Measurements from ENCODE around the gene ETAA1. TPM values are rescaled to one million over a fixed set of nuclear protein-coding genes. Genes with fewer than 3 reads are reported as not detected.

Gene ETAA1
- total RNA-seq, 1 donor from 2014 or later = 5.4 TPM

GRCh38 chr2:67437114-67437513 is 40.0 kb downstream of the ETAA1 start:
- DNase-seq (ENCODE audit: low spot score in 2 of 2) = no peak
- no peaks in the 10 kb centered on the region for H3K36me3 ChIP-seq
- no peaks in the 10 kb centered on the region for H3K27me3 ChIP-seq
- intact Hi-C loops (cut with DNase I) = no loop called here
- H3K27ac ChIP-seq = no peak overlapping the region
- no peak overlapping the region for H3K4me3 ChIP-seq
- no peaks in the 10 kb centered on the region for H3K4me1 ChIP-seq
- no peak for TF ChIP-seq CTCF (IDR thresholded peaks at IDR 0.05)
- no peaks in the 10 kb centered on the region for H3K9me3 ChIP-seq

- intact Hi-C loops (cut with DNase I) = no loop called here
- Histone ChIP-seq H3K9me3 (no peaks in the 10 kb centered on the region), H3K36me3 (no peaks in the 10 kb centered on the region), H3K27ac (no peak overlapping the region), H3K4me1 (no peaks in the 10 kb centered on the region), H3K27me3 (no peaks in the 10 kb centered on the region), H3K4me3 (no peak overlapping the region)
- no peak for DNase-seq (ENCODE audit: low spot score in 2 of 2)
- TF ChIP-seq CTCF (IDR thresholded peaks at IDR 0.05) = no peak
Observed at GRCh38 chr2:67438337-67438736, 41.2 kb downstream of the ETAA1 start.

- Histone ChIP-seq H3K4me3 (no peak overlapping the region), H3K27me3 (no peaks in the 10 kb centered on the region), H3K27ac (no peak overlapping the region), H3K36me3 (no peaks in the 10 kb centered on the region), H3K4me1 (no peaks in the 10 kb centered on the region), H3K9me3 (no peaks in the 10 kb centered on the region)
- TF ChIP-seq CTCF (IDR thresholded peaks at IDR 0.05) = no peak
- intact Hi-C loops (cut with DNase I) = no loop called here
- no peak for DNase-seq (ENCODE audit: low spot score in 2 of 2)
Observed at GRCh38 chr2:67445652-67446268, 48.6 kb downstream of the ETAA1 start.

- Histone ChIP-seq H3K4me1 (no peaks in the 10 kb centered on the region), H3K9me3 (no peaks in the 10 kb centered on the region), H3K27me3 (no peaks in the 10 kb centered on the region), H3K4me3 (no peak overlapping the region), H3K36me3 (no peaks in the 10 kb centered on the region), H3K27ac (no peak overlapping the region)
- DNase-seq (ENCODE audit: low spot score in 2 of 2) = no peak
- intact Hi-C loops (cut with DNase I) = no loop called here
- no peak for TF ChIP-seq CTCF (IDR thresholded peaks at IDR 0.05)
Observed at GRCh38 chr2:67446491-67446911, 49.4 kb downstream of the ETAA1 start.

GRCh38 chr2:67448648-67449047 is 51.5 kb downstream of the ETAA1 start:
- H3K27ac ChIP-seq = no peak overlapping the region
- intact Hi-C loops (cut with DNase I) = no loop called here
- H3K4me1 ChIP-seq = no peaks in the 10 kb centered on the region
- no peak for DNase-seq (ENCODE audit: low spot score in 2 of 2)
- H3K9me3 ChIP-seq = no peaks in the 10 kb centered on the region
- H3K36me3 ChIP-seq = no peaks in the 10 kb centered on the region
- TF ChIP-seq CTCF (IDR thresholded peaks at IDR 0.05) = no peak
- no peak overlapping the region for H3K4me3 ChIP-seq
- no peaks in the 10 kb centered on the region for H3K27me3 ChIP-seq

Measured in ascending aorta (tissue), 2 donors.